Peyer's patch (tissue), 4 donors: ENCODE results near the gene AJAP1.

ENCODE experiments used
- CTCF ChIP-seq, 6 experiments: fragments of 450-650 bp in 4 of 6; fragments of 200-600 bp in 2 of 6; sonication (generic) in 1 of 6; IDR thresholded peaks; one replicate each; pipeline ENCODE4 v1.5.1; 2017 to 2019; ENCODE audit warnings: antibody characterized with exemption in 6 of 6, mild to moderate bottlenecking in 3 of 6, moderate library complexity in 1 of 6
- POLR2A ChIP-seq, 2 donors: fragments of 450-650 bp; IDR thresholded peaks; one replicate each; pipeline ENCODE4 v1.5.1; 2017; ENCODE audit warnings: antibody characterized with exemption in 2 of 2, mild to moderate bottlenecking in 2 of 2, moderate library complexity in 2 of 2

GRCh38 chr1:4652631-4653327 lies 1.6 kb upstream of the AJAP1 start:
- TF ChIP-seq CTCF (IDR thresholded peaks at IDR 0.05): peak; percentile 60 to 82 (median 64)
- TF ChIP-seq POLR2A (IDR thresholded peaks at IDR 0.05): no peak
